Activated naive CD8-positive, alpha-beta T cell treated with anti-CD3 and anti-CD28 coated beads, Interleukin-2, amount 50 U/mL, for 24 hours (primary cell): Measurements from ENCODE around the gene ITSN1.

Experiments
- ATAC-seq: fragments of 150-1000 bp; cut with Tn5 transposase; one replicate; pipeline ENCODE4 v1.10.0; 2021
- DNase-seq: peaks from one replicate; pipeline ENCODE4 v3.0.0; 2021
- H3K27ac Mint-ChIP-seq: one replicate; pipeline ENCODE4 v1.8.0; 2021; ENCODE audit warnings: mild to moderate bottlenecking, mixed read lengths
- H3K27me3 Mint-ChIP-seq: one replicate; pipeline ENCODE4 v1.8.0; 2021; ENCODE audit warnings: mixed read lengths
- H3K36me3 Mint-ChIP-seq: one replicate; pipeline ENCODE4 v1.8.0; 2021; ENCODE audit warnings: low read depth, mixed read lengths
- H3K4me1 Mint-ChIP-seq: one replicate; pipeline ENCODE4 v1.8.0; 2021; ENCODE audit warnings: mixed read lengths
- H3K4me3 Mint-ChIP-seq: one replicate; pipeline ENCODE4 v1.8.0; 2021; ENCODE audit warnings: mild to moderate bottlenecking, moderate library complexity, mixed read lengths
- H3K9me3 Mint-ChIP-seq: one replicate; pipeline ENCODE4 v1.8.0; 2021; ENCODE audit warnings: mixed read lengths

The ITSN1 gene

GRCh38 chr21:33821503-33822322, 179.4 kb downstream of the ITSN1 start:
- H3K36me3 Mint-ChIP-seq: no peaks in the 10 kb centered on the region
- no peaks in the 10 kb centered on the region for H3K27me3 Mint-ChIP-seq
- no peak overlapping the region for H3K27ac Mint-ChIP-seq
- DNase-seq (no peak), ATAC-seq (no peak)
- H3K4me1 Mint-ChIP-seq: no peaks in the 10 kb centered on the region
- no peak overlapping the region for H3K4me3 Mint-ChIP-seq
- H3K9me3 Mint-ChIP-seq: no peaks in the 10 kb centered on the region

- Mint-ChIP-seq H3K4me3 (no peak overlapping the region), H3K27ac (no peak overlapping the region), H3K36me3 (peaks cover 2% of the 10 kb centered on the region), H3K9me3 (no peaks in the 10 kb centered on the region), H3K4me1 (no peaks in the 10 kb centered on the region), H3K27me3 (no peaks in the 10 kb centered on the region)
- no peak for ATAC-seq
- DNase-seq: no peak
Observed at GRCh38 chr21:33824156-33824941, 182.0 kb downstream of the ITSN1 start.

DNA sequence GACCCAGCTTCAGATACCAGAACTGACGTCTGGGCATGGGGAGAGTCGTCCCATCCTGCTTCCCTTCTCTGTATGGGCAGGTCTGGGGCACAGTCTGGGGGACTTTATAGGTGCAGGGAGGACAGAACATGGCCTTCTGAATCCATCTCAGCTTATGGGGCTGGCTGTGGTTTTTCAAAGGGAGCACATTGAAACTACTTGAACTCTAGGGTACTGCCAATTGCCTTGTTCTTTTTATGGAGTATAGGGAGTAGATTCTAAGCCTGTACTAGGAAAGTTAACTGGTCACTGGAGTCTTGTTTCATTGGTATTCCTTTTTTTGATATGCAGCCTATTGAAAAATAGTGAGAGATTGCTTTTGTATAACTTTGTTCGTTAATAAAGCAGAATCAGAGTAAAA, 183.1 kb downstream of the ITSN1 start:
- Mint-ChIP-seq H3K27ac (no peak overlapping the region), H3K4me3 (no peak overlapping the region), H3K27me3 (no peaks in the 10 kb centered on the region), H3K9me3 (peaks cover 5% of the 10 kb centered on the region), H3K36me3 (peaks cover 7% of the 10 kb centered on the region), H3K4me1 (no peaks in the 10 kb centered on the region)
- ATAC-seq: no peak
- no peak for DNase-seq

DNA sequence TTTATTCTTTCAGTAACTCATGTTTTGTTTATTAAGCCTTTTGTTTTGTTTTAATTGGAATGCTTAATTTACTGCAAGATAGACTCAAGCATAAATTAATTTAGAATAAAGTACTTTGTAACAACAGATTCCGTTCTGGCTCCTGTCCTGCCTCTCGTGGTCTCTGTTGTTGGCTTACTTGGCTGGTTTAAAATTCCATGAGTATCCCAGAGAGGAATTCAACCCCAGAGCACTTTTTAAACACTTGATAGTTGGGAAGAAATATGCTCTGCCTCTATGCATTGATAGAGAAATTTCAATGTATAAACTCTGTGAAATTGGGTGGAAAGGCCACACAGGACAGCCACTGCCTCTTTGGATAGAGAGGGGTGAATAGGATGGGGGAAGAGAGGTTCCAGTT, 183.6 kb downstream of the ITSN1 start:
- DNase-seq: no peak
- Mint-ChIP-seq H3K27ac (no peak overlapping the region), H3K27me3 (no peaks in the 10 kb centered on the region), H3K4me1 (no peaks in the 10 kb centered on the region), H3K36me3 (peaks cover 7% of the 10 kb centered on the region), H3K9me3 (peaks cover 5% of the 10 kb centered on the region), H3K4me3 (no peak overlapping the region)
- no peak for ATAC-seq

DNA sequence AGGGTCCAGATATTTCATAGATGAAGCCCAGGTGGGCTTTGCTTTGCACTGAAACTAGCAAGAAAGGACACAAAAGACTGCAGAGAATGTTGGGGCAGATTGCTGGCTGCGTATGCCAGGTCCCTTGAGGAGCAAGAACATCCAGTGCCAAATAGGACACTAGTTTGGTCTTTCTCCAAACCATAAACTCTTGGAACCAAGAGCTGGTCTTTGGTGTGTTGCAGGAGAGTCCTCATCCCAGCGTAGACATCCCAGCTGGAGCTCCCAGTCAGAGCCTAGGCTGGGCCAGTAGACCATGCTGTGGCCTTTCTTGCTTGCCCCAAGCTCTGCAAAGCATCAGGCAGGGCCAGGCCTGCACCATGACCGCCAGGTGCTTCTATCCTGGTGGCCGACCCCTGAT, 185.8 kb downstream of the ITSN1 start:
- Mint-ChIP-seq H3K9me3 (peaks cover 5% of the 10 kb centered on the region), H3K27ac (no peak overlapping the region), H3K4me3 (no peak overlapping the region), H3K36me3 (peaks cover 7% of the 10 kb centered on the region), H3K4me1 (no peaks in the 10 kb centered on the region), H3K27me3 (no peaks in the 10 kb centered on the region)
- ATAC-seq (no peak), DNase-seq (no peak)

GRCh38 chr21:33828577-33828976, 186.3 kb downstream of the ITSN1 start:
- Mint-ChIP-seq H3K4me3 (no peak overlapping the region), H3K27ac (no peak overlapping the region), H3K27me3 (no peaks in the 10 kb centered on the region), H3K36me3 (peaks cover 7% of the 10 kb centered on the region), H3K4me1 (no peaks in the 10 kb centered on the region), H3K9me3 (peaks cover 5% of the 10 kb centered on the region)
- no peak for DNase-seq
- ATAC-seq: no peak

- Mint-ChIP-seq H3K36me3 (peaks cover 7% of the 10 kb centered on the region), H3K4me3 (no peak overlapping the region), H3K4me1 (no peaks in the 10 kb centered on the region), H3K27me3 (no peaks in the 10 kb centered on the region), H3K27ac (no peak overlapping the region), H3K9me3 (peaks cover 5% of the 10 kb centered on the region)
- ATAC-seq: no peak
- no peak for DNase-seq
Observed at GRCh38 chr21:33829844-33830243, 187.5 kb downstream of the ITSN1 start.

- H3K27ac Mint-ChIP-seq: no peak overlapping the region
- H3K4me1 Mint-ChIP-seq: no peaks in the 10 kb centered on the region
- DNase-seq (no peak), ATAC-seq (no peak)
- no peak overlapping the region for H3K4me3 Mint-ChIP-seq
- H3K27me3 Mint-ChIP-seq: no peaks in the 10 kb centered on the region
- peaks cover 5% of the 10 kb centered on the region for H3K9me3 Mint-ChIP-seq
- peaks cover 7% of the 10 kb centered on the region for H3K36me3 Mint-ChIP-seq
Observed at GRCh38 chr21:33831962-33832659, 189.8 kb downstream of the ITSN1 start.

DNA sequence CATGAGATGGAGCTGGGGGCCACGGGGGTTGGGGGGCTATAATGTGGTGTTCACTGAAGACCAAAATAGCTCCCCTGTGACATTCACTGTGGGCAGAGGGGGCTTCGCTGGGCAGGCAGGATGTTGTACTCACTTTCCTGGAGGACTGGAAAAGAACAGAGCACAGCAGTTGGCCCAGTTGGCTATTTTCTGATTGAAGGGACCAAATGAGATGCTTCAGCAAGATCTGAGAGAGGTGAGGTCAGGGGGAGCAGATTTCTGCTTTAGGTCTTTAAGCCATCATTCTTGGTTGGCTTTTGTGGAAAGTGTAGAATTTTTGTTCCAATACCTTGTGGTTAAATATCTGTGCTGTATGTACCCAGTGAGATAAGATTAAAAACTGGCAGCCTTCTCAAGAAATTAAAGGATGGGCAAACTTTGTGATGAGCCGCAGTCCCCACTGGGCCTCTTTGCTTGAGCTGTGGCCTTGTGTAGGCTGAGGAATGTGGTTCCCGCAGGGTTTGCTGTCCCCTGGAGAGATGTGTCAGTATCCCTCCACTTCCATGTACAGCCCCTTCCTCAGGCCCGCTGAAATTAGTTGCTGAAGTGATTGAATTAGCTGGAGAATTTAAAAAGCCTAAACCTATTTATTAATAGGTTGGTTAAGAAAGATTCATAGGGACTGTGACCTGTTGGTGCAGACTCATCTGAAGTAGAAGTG, 192.7 kb downstream of the ITSN1 start:
- no peak for ATAC-seq
- H3K27ac Mint-ChIP-seq: no peak overlapping the region
- DNase-seq: no peak
- H3K4me3 Mint-ChIP-seq: no peak overlapping the region
- peaks cover 4% of the 10 kb centered on the region for H3K9me3 Mint-ChIP-seq
- H3K4me1 Mint-ChIP-seq: no peaks in the 10 kb centered on the region
- no peaks in the 10 kb centered on the region for H3K27me3 Mint-ChIP-seq
- peaks cover 3% of the 10 kb centered on the region for H3K36me3 Mint-ChIP-seq

GRCh38 chr21:33835920-33836319, 193.6 kb downstream of the ITSN1 start:
- Mint-ChIP-seq H3K4me3 (no peak overlapping the region), H3K4me1 (no peaks in the 10 kb centered on the region), H3K27ac (no peak overlapping the region), H3K36me3 (no peaks in the 10 kb centered on the region), H3K9me3 (no peaks in the 10 kb centered on the region), H3K27me3 (no peaks in the 10 kb centered on the region)
- ATAC-seq (no peak), DNase-seq (no peak)

GRCh38 chr21:33836408-33836807, 194.1 kb downstream of the ITSN1 start:
- no peak overlapping the region for H3K4me3 Mint-ChIP-seq
- no peaks in the 10 kb centered on the region for H3K9me3 Mint-ChIP-seq
- H3K36me3 Mint-ChIP-seq: no peaks in the 10 kb centered on the region
- DNase-seq (no peak), ATAC-seq (no peak)
- H3K27me3 Mint-ChIP-seq: no peaks in the 10 kb centered on the region
- H3K4me1 Mint-ChIP-seq: no peaks in the 10 kb centered on the region
- no peak overlapping the region for H3K27ac Mint-ChIP-seq

DNA sequence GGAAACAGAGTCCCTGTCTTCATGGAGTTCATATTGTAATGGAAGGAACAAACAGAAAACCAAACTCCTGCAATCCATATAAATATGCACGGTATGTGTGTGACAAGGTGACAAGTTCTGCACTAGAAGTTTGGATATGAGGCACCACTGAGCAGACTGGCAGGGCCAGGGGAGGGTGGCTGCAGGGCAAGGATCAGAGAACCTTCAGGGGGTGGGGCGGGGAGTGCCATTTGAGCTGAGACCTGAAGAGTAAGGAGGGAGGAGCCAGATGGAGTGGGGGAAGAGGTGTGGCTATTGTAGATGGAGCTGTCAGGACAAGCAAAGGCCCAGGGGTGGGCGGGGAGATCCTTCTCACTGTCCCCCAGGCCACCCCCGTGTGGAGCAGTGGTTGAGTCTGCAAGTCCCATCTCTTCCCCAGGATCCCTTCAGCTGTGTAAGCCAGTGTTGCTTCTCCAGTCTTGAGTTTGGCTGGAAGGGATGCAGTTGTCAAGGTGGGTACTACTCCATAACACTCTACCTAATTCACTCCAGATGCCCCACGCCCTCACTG, 196.9 kb downstream of the ITSN1 start:
- Mint-ChIP-seq H3K27ac (no peak overlapping the region), H3K27me3 (no peaks in the 10 kb centered on the region), H3K4me3 (no peak overlapping the region), H3K4me1 (no peaks in the 10 kb centered on the region), H3K9me3 (no peaks in the 10 kb centered on the region), H3K36me3 (no peaks in the 10 kb centered on the region)
- ATAC-seq: no peak
- no peak for DNase-seq

DNA sequence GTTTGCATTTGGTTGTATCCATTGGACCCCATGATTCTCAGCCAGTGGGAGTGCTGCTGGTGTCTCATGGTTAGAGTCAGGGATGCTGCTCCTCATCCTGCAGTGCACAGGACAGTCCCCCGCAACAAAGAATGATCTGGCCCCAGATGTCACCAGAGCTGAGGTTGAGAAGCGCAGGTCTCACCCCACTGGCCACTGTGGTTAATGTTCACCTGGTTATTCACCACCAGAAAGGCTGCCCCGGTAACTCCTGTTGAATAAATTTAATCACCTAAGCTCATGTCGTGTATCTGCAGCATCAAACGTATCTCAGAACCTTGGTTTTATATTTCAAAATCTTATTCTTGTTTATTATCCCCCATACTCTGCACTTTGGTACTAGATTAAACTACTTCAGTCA, 197.5 kb downstream of the ITSN1 start:
- no peak overlapping the region for H3K27ac Mint-ChIP-seq
- no peaks in the 10 kb centered on the region for H3K9me3 Mint-ChIP-seq
- H3K36me3 Mint-ChIP-seq: no peaks in the 10 kb centered on the region
- no peak overlapping the region for H3K4me3 Mint-ChIP-seq
- H3K4me1 Mint-ChIP-seq: no peaks in the 10 kb centered on the region
- no peaks in the 10 kb centered on the region for H3K27me3 Mint-ChIP-seq
- DNase-seq (no peak), ATAC-seq (no peak)

DNA sequence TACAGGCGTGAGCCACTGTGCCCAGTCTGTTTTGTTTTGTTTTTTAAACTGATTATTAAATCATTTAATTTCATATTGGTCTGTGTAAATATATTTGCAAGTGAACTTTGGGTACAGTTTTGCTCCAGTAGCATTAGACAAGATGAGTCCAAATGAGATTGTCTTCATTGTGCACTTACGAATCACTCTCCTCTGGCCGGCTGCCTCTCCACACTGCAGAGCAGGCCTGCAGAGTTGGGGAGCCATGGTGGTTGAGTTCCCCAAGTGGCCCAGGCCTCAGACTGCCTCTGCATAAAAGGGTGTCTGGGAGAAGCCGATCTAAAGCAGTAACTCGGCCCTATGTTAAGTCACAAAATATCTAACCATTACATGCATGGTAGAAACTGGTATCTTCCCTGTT, 198.5 kb downstream of the ITSN1 start:
- DNase-seq: no peak
- Mint-ChIP-seq H3K4me1 (no peaks in the 10 kb centered on the region), H3K27ac (no peak overlapping the region), H3K4me3 (no peak overlapping the region), H3K36me3 (no peaks in the 10 kb centered on the region), H3K27me3 (no peaks in the 10 kb centered on the region), H3K9me3 (no peaks in the 10 kb centered on the region)
- no peak for ATAC-seq
